ENCODE measurements around the gene TMEM132C.

GRCh38 chr12:128236525-128236924 lies 30.4 kb upstream of the TMEM132C start:
- TF ChIP-seq, protein P1, sequence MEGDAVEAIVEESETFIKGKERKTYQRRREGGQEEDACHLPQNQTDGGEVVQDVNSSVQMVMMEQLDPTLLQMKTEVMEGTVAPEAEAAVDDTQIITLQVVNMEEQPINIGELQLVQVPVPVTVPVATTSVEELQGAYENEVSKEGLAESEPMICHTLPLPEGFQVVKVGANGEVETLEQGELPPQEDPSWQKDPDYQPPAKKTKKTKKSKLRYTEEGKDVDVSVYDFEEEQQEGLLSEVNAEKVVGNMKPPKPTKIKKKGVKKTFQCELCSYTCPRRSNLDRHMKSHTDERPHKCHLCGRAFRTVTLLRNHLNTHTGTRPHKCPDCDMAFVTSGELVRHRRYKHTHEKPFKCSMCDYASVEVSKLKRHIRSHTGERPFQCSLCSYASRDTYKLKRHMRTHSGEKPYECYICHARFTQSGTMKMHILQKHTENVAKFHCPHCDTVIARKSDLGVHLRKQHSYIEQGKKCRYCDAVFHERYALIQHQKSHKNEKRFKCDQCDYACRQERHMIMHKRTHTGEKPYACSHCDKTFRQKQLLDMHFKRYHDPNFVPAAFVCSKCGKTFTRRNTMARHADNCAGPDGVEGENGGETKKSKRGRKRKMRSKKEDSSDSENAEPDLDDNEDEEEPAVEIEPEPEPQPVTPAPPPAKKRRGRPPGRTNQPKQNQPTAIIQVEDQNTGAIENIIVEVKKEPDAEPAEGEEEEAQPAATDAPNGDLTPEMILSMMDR (IDR thresholded peaks at IDR 0.05; ENCODE audit: poor library complexity) = no peak
- TF ChIP-seq EZH2 (IDR thresholded peaks at IDR 0.05; ENCODE audit: borderline replicate concordance) = no peak
